Activated CD4-positive, alpha-beta memory T cell treated with anti-CD3 and anti-CD28 coated beads, Interleukin-2, amount 10 ng/mL, durations not matched to agents 7 days and 5 days (primary cell): ENCODE results near the gene SUOX. TPM values are rescaled to one million over a fixed set of nuclear protein-coding genes. Genes with fewer than 3 reads are reported as not detected.
A peak's percentile ranks its signal among the peaks of the same experiment; 100 is the strongest.
"Not testable (repeated sequence)": the region's sequence is repeated elsewhere in the genome, so short reads cannot be mapped to it uniquely, and the experiment has no call there.

Source experiments
- CTCF ChIA-PET: fragments of 350-600 bp; sonication (Branson Sonifier 250); formaldehyde crosslinking; loops from one replicate; lab custom pipeline; 2021; ENCODE audit warnings: antibody characterized with exemption, inconsistent platforms; lab: Charles Lee
- POLR2A ChIA-PET: fragments of 350-600 bp; sonication (Branson Sonifier 250); formaldehyde crosslinking; loops from one replicate; lab custom pipeline; 2021; ENCODE audit warnings: antibody characterized with exemption; lab: Charles Lee
- DNase-seq: peaks from one replicate; pipeline ENCODE4 v3.0.0-alpha.2; 2020
- H3K27ac Mint-ChIP-seq: one replicate; pipeline ENCODE4 v1.8.0; 2021; ENCODE audit warnings: mild to moderate bottlenecking, mixed read lengths
- H3K27me3 Mint-ChIP-seq: one replicate; pipeline ENCODE4 v1.8.0; 2021; ENCODE audit warnings: mixed read lengths
- H3K36me3 Mint-ChIP-seq: one replicate; pipeline ENCODE4 v1.8.0; 2021; ENCODE audit warnings: low read depth, mixed read lengths
- H3K4me1 Mint-ChIP-seq: one replicate; pipeline ENCODE4 v1.8.0; 2021; ENCODE audit warnings: mixed read lengths
- H3K4me3 Mint-ChIP-seq: one replicate; pipeline ENCODE4 v1.8.0; 2021; ENCODE audit warnings: mild to moderate bottlenecking, mixed read lengths
- H3K9me3 Mint-ChIP-seq: one replicate; pipeline ENCODE4 v1.8.0; 2021; ENCODE audit warnings: mixed read lengths
- total RNA-seq, 2 experiments: library from RNA; stranded (reverse); gene quantifications; one replicate each; pipeline ENCODE4 v1.2.3, GENCODE V29; 2021

SUOX gene
- total RNA-seq, 2 experiments from 2014 or later = 4.2 to 5.3 TPM

DNA sequence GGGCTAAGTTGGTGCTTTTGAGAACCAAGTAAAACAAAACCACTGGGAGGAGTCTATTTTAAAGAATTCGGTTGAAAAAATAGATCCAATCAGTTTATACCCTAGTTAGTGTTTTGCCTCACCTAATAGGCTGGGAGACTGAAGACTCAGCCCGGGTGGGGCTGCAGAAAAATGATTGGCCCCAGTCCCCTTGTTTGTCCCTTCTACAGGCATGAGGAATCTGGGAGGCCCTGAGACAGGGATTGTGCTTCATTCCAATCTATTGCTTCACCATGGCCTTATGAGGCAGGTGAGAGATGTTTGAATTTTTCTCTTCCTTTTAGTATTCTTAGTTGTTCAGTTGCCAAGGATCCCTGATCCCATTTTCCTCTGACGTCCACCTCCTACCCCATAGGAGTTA lies 25.0 kb upstream of the SUOX start:
- Mint-ChIP-seq H3K4me3 (no peak overlapping the region), H3K27me3 (no peaks in the 10 kb centered on the region), H3K36me3 (peaks cover 51% of the 10 kb centered on the region), H3K27ac (no peak overlapping the region), H3K4me1 (peaks cover 36% of the 10 kb centered on the region), H3K9me3 (no peaks in the 10 kb centered on the region)
- no peak for DNase-seq
- ChIA-PET POLR2A (interaction anchor here (2.9 to 3.3 kb wide), 2 partner anchors 15 to 132 kb away, joined by 13 to 37 read pairs; partner anchors contain the start of gene PA2G4), CTCF (no interaction called here)

DNA sequence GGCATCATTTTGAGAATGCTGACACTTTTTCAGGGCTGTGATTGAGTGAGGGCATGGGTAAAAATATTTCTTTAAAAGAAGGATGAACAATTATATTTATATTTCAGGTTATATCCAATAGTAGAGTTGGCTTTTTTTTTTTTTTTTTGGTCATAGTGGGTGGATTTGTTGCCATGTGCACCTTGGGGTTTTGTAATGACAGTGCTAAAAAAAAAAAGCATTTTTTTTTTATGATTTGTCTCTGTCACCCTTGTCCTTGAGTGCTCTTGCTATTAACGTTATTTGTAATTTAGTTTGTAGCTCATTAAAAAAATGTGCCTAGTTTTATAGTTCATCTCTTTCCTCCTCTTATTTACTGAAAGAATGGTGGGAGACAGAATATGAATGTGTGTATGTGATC lies 24.6 kb upstream of the SUOX start:
- Mint-ChIP-seq H3K27me3 (no peaks in the 10 kb centered on the region), H3K4me1 (peaks cover 38% of the 10 kb centered on the region), H3K9me3 (no peaks in the 10 kb centered on the region), H3K4me3 (no peak overlapping the region), H3K36me3 (peaks cover 50% of the 10 kb centered on the region), H3K27ac (no peak overlapping the region)
- no peak for DNase-seq
- ChIA-PET POLR2A (interaction anchor here (2.9 to 3.3 kb wide), 2 partner anchors 16 to 131 kb away, joined by 13 to 37 read pairs; partner anchors contain the start of gene PA2G4), CTCF (no interaction called here)

DNA sequence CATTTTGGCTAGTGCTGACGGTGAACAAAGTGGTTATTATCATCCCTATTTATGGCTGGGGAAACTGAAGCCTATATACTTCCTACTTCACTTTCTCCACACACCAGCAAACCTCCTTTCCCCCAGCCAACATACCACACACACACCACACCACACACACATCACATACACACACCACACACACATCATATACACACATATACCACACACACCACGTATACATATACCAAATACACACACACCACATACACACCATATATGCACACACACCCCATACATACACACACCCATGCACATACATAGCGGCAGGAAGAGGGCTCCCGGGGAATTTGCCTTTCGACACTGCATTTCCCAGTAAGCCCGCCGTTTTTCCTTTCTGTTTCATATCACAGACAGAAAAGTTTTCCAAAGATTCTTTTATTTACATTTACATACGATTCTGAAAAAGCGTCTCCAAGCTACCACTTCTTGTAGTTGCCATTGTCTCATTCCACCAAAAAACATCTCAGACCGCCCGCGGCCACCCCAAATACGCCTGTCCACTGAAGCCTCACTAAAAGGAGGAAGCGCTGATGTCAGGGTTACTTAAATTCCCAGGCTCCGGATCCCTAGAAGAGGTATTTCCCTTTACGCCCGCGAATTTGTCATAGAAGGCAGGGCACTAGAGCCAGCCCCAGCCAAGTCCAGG lies 24.0 kb upstream of the SUOX start:
- DNase-seq = peak; percentile 19
- Mint-ChIP-seq H3K27me3 (no peaks in the 10 kb centered on the region), H3K9me3 (no peaks in the 10 kb centered on the region), H3K4me3 (no peak overlapping the region), H3K36me3 (peaks cover 44% of the 10 kb centered on the region), H3K4me1 (peaks cover 35% of the 10 kb centered on the region), H3K27ac (no peak overlapping the region)
- ChIA-PET CTCF (interaction anchor here (0.7 to 3.6 kb wide), 23 partner anchors 9 to 1648 kb away, joined by 3 to 26 read pairs (median 7); partner anchors contain the start of genes BLOC1S1, COPZ1, ERBB3 and ORMDL2), POLR2A (interaction anchor here (0.6 to 3.3 kb wide), 26 partner anchors 9 to 386 kb away, joined by 3 to 37 read pairs (median 10); partner anchors contain the start of genes CD63, CNPY2, DGKA and DNAJC14)

DNA sequence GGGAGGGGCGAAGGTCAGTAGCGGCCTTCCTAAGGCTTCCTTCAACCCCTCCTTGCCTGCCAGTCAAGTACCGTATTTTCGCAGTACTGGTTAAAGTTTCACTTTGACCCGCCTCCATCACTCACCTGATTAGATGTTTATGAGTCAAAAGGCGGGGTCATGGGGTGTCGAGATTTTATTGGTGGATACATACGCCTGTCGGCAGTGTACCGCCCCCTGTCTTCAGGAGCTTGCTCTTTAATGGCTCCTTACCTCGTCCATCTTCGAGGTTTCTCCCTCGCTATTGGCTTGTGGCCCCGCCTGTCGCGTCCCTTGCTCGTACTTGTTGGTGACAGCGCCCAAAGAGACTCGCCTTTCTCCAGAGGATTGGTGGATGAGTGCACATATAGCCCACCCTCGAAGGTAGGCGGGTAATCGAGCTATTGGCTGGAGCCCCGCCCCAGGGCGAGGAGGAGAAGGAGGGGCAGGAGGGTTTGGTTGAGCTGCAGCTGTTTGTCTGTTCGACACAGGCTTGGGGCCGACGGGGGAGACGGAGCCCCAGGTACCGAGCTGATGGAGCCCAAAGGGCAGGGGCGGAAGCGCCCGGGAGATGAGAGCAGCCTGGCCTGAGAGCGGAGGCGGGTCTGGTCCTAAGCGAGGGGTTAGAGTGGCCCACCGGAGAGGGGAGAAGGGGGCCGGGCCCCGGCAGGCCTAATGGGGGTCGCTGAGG lies 23.3 kb upstream of the SUOX start, which contains the start of gene RAB5B:
TSS of gene RAB5B (plus strand) at position 480 of the 709 bp plus-strand sequence. CDS start 12,883 bp downstream, outside the sequence.
- Mint-ChIP-seq H3K36me3 (peaks cover 41% of the 10 kb centered on the region), H3K27me3 (no peaks in the 10 kb centered on the region), H3K4me1 (peaks cover 28% of the 10 kb centered on the region), H3K4me3 (no peak within 1 kb of the TSS), H3K27ac (no peak within 1 kb of the TSS), H3K9me3 (no peaks in the 10 kb centered on the region)
- CTCF ChIA-PET = interaction anchor here (0.5 to 3.6 kb wide), 27 partner anchors 9 to 1649 kb away, joined by 3 to 26 read pairs (median 6); partner anchors contain the start of genes BLOC1S1, COPZ1, ERBB3 and ORMDL2
- peak; percentile 99 for DNase-seq
- POLR2A ChIA-PET = interaction anchor here (0.5 to 3.3 kb wide), 39 partner anchors 9 to 1537 kb away, joined by 3 to 37 read pairs (median 7); partner anchors contain the start of genes ANKRD52, CD63, CNPY2 and DGKA

DNA sequence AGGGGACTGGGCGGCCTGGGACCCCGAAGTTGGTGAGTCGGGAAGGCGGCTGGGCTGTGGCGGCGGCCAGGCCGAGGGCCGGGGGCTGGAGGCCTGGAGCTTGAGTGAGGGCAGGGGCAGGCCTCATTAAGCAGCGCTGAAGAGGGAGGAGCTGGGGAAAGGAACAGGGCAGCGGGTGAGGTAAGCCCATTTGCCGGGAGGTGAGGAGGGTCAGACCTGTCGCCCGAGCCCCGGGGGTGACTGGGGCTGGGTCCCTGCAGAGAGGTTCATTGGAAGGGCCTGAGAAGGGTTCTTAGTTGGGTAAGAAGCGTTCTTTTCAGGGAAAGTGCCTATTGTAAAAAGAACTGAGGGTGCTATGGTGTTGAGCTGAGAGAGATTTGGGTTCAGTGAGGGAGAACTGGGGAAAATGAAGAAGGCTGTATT lies 22.8 kb upstream of the SUOX start:
- Mint-ChIP-seq H3K4me1 (peaks cover 28% of the 10 kb centered on the region), H3K4me3 (no peak overlapping the region), H3K36me3 (peaks cover 44% of the 10 kb centered on the region), H3K9me3 (no peaks in the 10 kb centered on the region), H3K27ac (no peak overlapping the region), H3K27me3 (no peaks in the 10 kb centered on the region)
- DNase-seq = no peak
- CTCF ChIA-PET = interaction anchor here (0.5 to 3.6 kb wide), 28 partner anchors 8 to 1649 kb away, joined by 3 to 26 read pairs (median 6); partner anchors contain the start of genes BLOC1S1, COPZ1, DNAJC14 and ERBB3
- POLR2A ChIA-PET = interaction anchor here (0.5 to 3.3 kb wide), 40 partner anchors 8 to 1536 kb away, joined by 3 to 37 read pairs (median 6); partner anchors contain the start of genes ANKRD52, CD63, CNPY2 and DGKA

DNA sequence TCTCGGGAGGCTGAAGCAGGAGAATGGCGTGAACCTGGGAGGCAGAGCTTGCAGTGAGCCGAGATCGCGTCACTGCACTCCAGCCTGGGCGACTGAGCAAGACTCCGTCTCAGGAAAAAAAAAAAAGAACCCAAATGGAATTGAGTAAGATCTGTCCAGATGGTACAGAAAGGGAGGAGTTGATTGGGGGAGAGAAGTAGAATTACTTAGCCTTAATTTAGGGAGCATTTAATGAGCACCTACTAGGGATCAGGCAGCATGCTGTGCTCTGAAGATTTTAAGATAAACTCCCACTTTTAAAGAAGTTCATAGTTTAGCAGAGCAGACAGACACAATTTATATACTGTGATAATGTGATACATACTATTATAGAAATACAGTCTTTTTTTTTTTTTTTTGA lies 18.7 kb upstream of the SUOX start:
- Mint-ChIP-seq H3K9me3 (no peaks in the 10 kb centered on the region), H3K4me1 (peaks cover 18% of the 10 kb centered on the region), H3K36me3 (peaks cover 38% of the 10 kb centered on the region), H3K27ac (no peak overlapping the region), H3K4me3 (no peak overlapping the region), H3K27me3 (no peaks in the 10 kb centered on the region)
- DNase-seq = no peak
- ChIA-PET POLR2A (no interaction called here), CTCF (interaction anchor here (0.6 kb wide), 1 partner anchor 63 kb away, joined by 3 read pairs; no protein-coding TSS in a partner anchor)

DNA sequence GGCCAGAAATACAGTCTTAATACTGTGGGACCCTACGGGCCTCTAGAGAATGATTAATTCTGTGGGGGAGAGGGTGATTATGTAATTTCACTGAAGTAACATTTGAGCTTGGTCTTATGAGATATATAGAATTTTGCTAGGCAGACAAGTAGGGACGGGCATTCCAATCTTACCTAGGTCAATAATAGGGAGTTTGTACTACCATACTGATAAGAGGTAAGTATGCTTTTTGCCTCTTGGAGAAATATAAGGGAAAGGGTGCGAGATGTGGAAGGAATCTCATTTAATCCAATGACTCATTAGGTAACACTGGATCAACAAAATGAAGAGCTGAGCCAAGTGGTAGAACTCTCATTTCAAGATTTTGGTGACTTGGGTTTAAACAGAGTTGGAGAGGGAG lies 18.0 kb upstream of the SUOX start:
- no peak for DNase-seq
- CTCF ChIA-PET = no interaction called here
- Mint-ChIP-seq H3K27me3 (no peaks in the 10 kb centered on the region), H3K36me3 (peaks cover 43% of the 10 kb centered on the region), H3K9me3 (no peaks in the 10 kb centered on the region), H3K27ac (no peak overlapping the region), H3K4me3 (no peak overlapping the region), H3K4me1 (peaks cover 18% of the 10 kb centered on the region)
- POLR2A ChIA-PET = interaction anchor here (1.2 kb wide), 1 partner anchor 17 kb away, joined by 3 read pairs; no protein-coding TSS in a partner anchor

DNA sequence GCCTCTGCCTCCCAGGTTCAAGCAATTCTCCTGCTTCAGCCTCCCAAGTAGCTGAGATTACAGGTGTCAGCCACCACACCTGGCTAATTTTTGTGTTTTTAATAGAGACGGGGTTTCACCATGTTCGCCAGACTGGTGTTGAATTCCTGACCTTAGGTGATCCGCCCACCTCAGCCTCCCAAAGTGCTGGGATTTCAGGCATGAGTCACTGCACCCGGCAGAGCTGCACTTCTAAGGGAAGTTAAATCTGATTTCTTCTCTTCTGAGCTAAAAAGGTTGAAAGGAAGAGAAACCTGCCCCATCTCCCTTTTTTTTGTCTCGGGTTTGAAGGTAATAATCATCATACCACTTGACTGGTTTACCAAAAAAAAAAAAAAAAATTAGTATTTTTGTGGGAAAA lies 15.2 kb upstream of the SUOX start:
- H3K36me3 Mint-ChIP-seq = peaks cover 33% of the 10 kb centered on the region
- not testable (repeated sequence) for DNase-seq, H3K9me3 Mint-ChIP-seq, H3K4me3 Mint-ChIP-seq, H3K4me1 Mint-ChIP-seq, H3K27ac Mint-ChIP-seq, H3K27me3 Mint-ChIP-seq
- POLR2A ChIA-PET = interaction anchor here (1.7 to 2.0 kb wide), 2 partner anchors 8 to 14 kb away, joined by 4 to 15 read pairs; partner anchors contain the start of gene RAB5B
- CTCF ChIA-PET = interaction anchor here (1.4 to 3.9 kb wide), 4 partner anchors 8 to 26 kb away, joined by 3 to 32 read pairs (median 8); partner anchors contain the start of gene RAB5B

DNA sequence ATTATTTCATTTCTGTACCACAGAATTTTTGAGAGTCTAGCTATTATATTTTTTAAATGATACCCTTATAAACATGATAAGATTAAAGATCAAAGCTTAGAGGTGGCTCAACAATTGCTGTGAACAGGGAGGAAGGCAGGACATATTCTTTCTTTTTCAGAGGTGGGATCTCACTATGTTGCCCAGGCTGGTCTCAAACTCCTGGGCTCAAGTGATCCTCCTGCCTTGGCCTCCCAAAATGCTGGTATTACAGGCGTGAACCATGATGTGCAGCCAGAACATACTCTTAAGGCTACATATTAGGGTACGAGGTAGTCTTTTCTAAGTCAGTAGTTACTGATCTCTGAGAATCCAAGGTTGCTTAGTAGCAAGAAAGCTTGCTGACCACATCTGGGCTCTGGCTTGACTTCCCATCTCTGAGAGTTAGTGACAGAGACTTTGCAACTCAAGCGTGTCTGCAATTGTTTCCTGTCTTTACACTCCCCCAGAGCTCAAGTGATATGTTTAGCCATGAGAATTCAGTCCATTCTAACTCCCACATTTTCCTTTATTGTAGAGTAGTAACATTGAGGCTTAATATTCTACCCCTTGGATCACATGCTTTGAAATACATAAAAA lies 14.6 kb upstream of the SUOX start:
- ChIA-PET POLR2A (interaction anchor here (0.7 to 2.0 kb wide), 4 partner anchors 8 to 54 kb away, joined by 3 to 15 read pairs (median 4); partner anchors contain the start of genes RAB5B and SUOX), CTCF (interaction anchor here (0.6 to 3.9 kb wide), 7 partner anchors 9 to 229 kb away, joined by 3 to 32 read pairs (median 5); partner anchors contain the start of genes RAB5B and SUOX)
- peaks cover 5% of the 10 kb centered on the region for H3K4me1 Mint-ChIP-seq
- no peak overlapping the region for H3K27ac Mint-ChIP-seq
- no peak overlapping the region for H3K4me3 Mint-ChIP-seq
- no peaks in the 10 kb centered on the region for H3K27me3 Mint-ChIP-seq
- peaks cover 36% of the 10 kb centered on the region for H3K36me3 Mint-ChIP-seq
- H3K9me3 Mint-ChIP-seq = no peaks in the 10 kb centered on the region
- DNase-seq = no peak

DNA sequence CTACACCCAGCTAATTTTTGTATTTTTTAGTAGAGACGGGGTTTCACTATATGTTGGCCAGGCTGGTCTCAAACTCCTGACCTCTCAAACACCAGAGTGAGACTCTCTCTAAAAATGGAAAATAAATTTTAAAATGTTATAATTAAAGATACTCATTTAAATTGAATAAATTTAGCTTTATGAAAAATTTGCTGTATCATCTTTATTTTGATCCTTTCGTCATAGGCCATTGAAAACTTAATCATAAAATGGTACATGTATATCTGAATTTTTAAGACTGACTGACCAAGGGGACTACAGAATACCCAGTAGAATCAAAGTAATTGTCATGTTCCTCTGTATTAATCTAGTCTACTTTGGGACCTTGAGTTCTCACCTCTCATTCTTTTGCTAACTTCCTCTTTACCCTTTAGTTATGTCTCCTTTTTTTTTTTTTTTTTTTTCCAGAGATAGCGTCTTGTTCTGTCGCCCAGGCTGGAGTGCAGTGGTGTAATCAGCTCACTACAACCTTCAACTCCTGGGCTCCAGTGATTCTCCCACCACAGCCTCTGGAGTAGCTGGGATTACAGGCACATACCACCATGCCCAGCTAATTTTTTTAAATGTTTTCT lies 13.7 kb upstream of the SUOX start:
- CTCF ChIA-PET = interaction anchor here (0.6 to 3.9 kb wide), 7 partner anchors 10 to 1736 kb away, joined by 3 to 32 read pairs (median 5); partner anchors contain the start of genes RAB5B and SUOX
- no peak for DNase-seq
- peaks cover 39% of the 10 kb centered on the region for H3K36me3 Mint-ChIP-seq
- H3K27me3 Mint-ChIP-seq = no peaks in the 10 kb centered on the region
- H3K9me3 Mint-ChIP-seq = no peaks in the 10 kb centered on the region
- peaks cover 2% of the 10 kb centered on the region for H3K4me1 Mint-ChIP-seq
- H3K4me3 Mint-ChIP-seq = no peak overlapping the region
- POLR2A ChIA-PET = interaction anchor here (0.8 to 2.0 kb wide), 2 partner anchors 9 to 14 kb away, joined by 3 to 15 read pairs; partner anchors contain the start of genes RAB5B and SUOX
- no peak overlapping the region for H3K27ac Mint-ChIP-seq

DNA sequence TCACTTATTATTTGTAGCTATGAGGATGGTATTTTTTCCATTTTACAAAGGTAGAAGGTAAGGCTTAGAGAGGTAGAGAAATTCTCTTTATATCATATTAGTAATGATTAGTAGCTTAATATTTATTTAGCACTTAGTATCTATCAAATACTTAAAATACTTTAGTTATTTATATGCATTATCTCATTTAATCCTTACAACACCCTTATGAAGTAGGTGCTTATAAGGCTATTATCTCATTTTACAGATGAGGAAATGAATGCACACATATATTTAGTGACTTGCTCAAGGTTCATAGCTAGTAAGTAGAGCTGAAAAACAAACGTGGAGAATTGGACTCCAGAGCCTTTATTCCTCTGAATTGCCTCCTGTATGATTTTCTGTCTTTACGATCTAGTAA lies 12.2 kb upstream of the SUOX start:
- no peak overlapping the region for H3K4me3 Mint-ChIP-seq
- no peaks in the 10 kb centered on the region for H3K9me3 Mint-ChIP-seq
- H3K27me3 Mint-ChIP-seq = no peaks in the 10 kb centered on the region
- DNase-seq = no peak
- ChIA-PET POLR2A (interaction anchor here (1.0 to 1.6 kb wide), 5 partner anchors 11 to 57 kb away, joined by 3 to 11 read pairs (median 3); partner anchors contain the start of genes PYM1 and RAB5B), CTCF (interaction anchor here (1.2 to 3.9 kb wide), 5 partner anchors 9 to 62 kb away, joined by 3 to 32 read pairs (median 9); partner anchors contain the start of genes RAB5B and SUOX)
- H3K27ac Mint-ChIP-seq = no peak overlapping the region
- H3K4me1 Mint-ChIP-seq = no peaks in the 10 kb centered on the region
- peaks cover 44% of the 10 kb centered on the region for H3K36me3 Mint-ChIP-seq
